GM18499 (cell line): ENCODE results near the gene TTC28.

Experiments
- ATAC-seq: cut with Tn5 transposase; IDR thresholded peaks from one replicate; pipeline ENCODE4 v1.9.1; 2021; ENCODE audit warnings: moderate number of reproducible peaks; ENCODE audit not compliant: insufficient read depth, unreplicated experiment

The TTC28 gene

GRCh38 chr22:27970596-27971220, 708.9 kb downstream of the TTC28 start:
- no peak for ATAC-seq

- no peak for ATAC-seq
These were observed 713.2 kb downstream of the TTC28 start for GRCh38 chr22:27966168-27967064.

- no peak for ATAC-seq
These were observed 717.2 kb downstream of the TTC28 start for GRCh38 chr22:27962268-27963044.

- ATAC-seq: no peak
These were observed 718.0 kb downstream of the TTC28 start for GRCh38 chr22:27961680-27962079.

GRCh38 chr22:27961182-27961581, 718.5 kb downstream of the TTC28 start:
- ATAC-seq: no peak

GRCh38 chr22:27959335-27960090, 720.1 kb downstream of the TTC28 start:
- no peak for ATAC-seq

- ATAC-seq: no peak
These were observed 726.9 kb downstream of the TTC28 start for GRCh38 chr22:27952779-27953178.

GRCh38 chr22:27952091-27952490, 727.5 kb downstream of the TTC28 start:
- no peak for ATAC-seq

- no peak for ATAC-seq
These were observed 730.2 kb downstream of the TTC28 start for GRCh38 chr22:27949421-27949820.

GRCh38 chr22:27948569-27948968, 731.1 kb downstream of the TTC28 start:
- ATAC-seq: no peak

GRCh38 chr22:27947448-27947847, 732.2 kb downstream of the TTC28 start:
- no peak for ATAC-seq

- ATAC-seq: no peak
These were observed 738.5 kb downstream of the TTC28 start for GRCh38 chr22:27941143-27941542.

GRCh38 chr22:27937453-27937852, 742.2 kb downstream of the TTC28 start:
- no peak for ATAC-seq

GRCh38 chr22:27935897-27936296, 743.7 kb downstream of the TTC28 start:
- no peak for ATAC-seq

GRCh38 chr22:27934069-27934468, 745.6 kb downstream of the TTC28 start:
- no peak for ATAC-seq

GRCh38 chr22:27933186-27933983, 746.3 kb downstream of the TTC28 start:
- no peak for ATAC-seq

- ATAC-seq: no peak
These were observed 749.1 kb downstream of the TTC28 start for GRCh38 chr22:27930331-27931060.
